H1 (cell line): ENCODE results near the gene ASTL.

Experiments used
- CTCF ChIP-seq, 3 experiments: IDR thresholded peaks; 1 replicate in 2 of 3; 2 replicates in 1 of 3; pipeline versions ENCODE4 v1.5.1 to v1.6.1; 2011; ENCODE audit warnings: low read length in 3 of 3, mild to moderate bottlenecking in 3 of 3, inconsistent platforms in 2 of 3, low read depth in 1 of 3, moderate library complexity in 1 of 3; ENCODE audit not compliant: insufficient read depth in 1 of 3; ENCODE audit errors: control extremely low read depth in 1 of 3
- EGR1 ChIP-seq: IDR thresholded peaks from 2 replicates; pipeline ENCODE4 v1.6.1; 2011; ENCODE audit warnings: low read depth, low read length, borderline replicate concordance
- EZH2 ChIP-seq: fragments of 200-600 bp; sonication (generic); IDR thresholded peaks from 2 replicates; pipeline ENCODE4 v1.7.1; 2012; ENCODE audit warnings: low read depth, mild to moderate bottlenecking, moderate library complexity, low read length, inconsistent platforms; ENCODE audit not compliant: severe bottlenecking
- POLR2AphosphoS5 ChIP-seq: IDR thresholded peaks from 2 replicates; pipeline ENCODE4 v1.6.1; 2011; ENCODE audit warnings: low read depth, low read length

GRCh38 chr2:96121414-96121813, 16.9 kb downstream of the ASTL start:
- TF ChIP-seq CTCF (IDR thresholded peaks at IDR 0.05; ENCODE audit: control extremely low read depth in 1 of 3, insufficient read depth in 1 of 3, low read depth in 1 of 3, low read length in 3 of 3), result no peak
- TF ChIP-seq EZH2, result no peak
- no peak for TF ChIP-seq POLR2AphosphoS5
- no peak for TF ChIP-seq EGR1
